Spleen (tissue), 7 donors: Measurements from ENCODE around the gene RNF148.

Experiments used
- POLR2A ChIP-seq, 3 donors: fragments of 450-650 bp; IDR thresholded peaks; one replicate each; pipeline ENCODE4 v1.5.1; 2017; ENCODE audit warnings: antibody characterized with exemption in 3 of 3, mild to moderate bottlenecking in 1 of 3
- TF ChIP-seq, protein P1 (sequence below), 11 experiments: fragments of 200-600 bp in 7 of 11; fragments of 450-650 bp in 4 of 11; sonication (generic) in 4 of 11; IDR thresholded peaks in 8 of 11; conservative IDR thresholded peaks in 3 of 11; 1 replicate in 7 of 11; 2 replicates in 4 of 11; pipeline versions ENCODE4 v1.4.0 to v1.8.0; 2016 to 2021; ENCODE audit warnings: antibody characterized with exemption in 11 of 11, inconsistent platforms in 4 of 11, mild to moderate bottlenecking in 1 of 11
- donor health status: DM: no; HTN: no; CAD: no; lungs with moderate emphysema.
- donor health status: DM: no; HTN: no; CAD: no.
- donor health status: DM: no; HTN: no; CAD: no.

DNA sequence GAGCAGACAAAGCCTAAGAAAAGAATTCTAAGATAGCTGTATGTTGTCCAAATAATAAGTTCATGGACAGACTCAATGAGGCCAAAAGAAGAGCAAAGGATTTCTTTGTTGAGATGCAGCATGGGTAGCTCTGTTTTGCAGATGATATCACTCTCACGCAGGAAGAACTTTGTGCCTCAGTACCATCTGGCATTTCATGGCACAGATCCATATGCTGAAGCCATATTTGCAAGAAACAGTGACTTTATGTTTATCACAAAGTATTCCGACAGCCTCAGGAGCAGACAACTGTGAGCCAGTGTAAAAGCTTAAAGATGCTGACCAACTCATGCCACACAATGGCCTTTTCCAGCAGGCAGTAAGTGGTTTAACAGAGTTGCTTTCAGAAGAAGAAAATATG lies 45.5 kb upstream of the RNF148 start:
- TF ChIP-seq, protein P1, sequence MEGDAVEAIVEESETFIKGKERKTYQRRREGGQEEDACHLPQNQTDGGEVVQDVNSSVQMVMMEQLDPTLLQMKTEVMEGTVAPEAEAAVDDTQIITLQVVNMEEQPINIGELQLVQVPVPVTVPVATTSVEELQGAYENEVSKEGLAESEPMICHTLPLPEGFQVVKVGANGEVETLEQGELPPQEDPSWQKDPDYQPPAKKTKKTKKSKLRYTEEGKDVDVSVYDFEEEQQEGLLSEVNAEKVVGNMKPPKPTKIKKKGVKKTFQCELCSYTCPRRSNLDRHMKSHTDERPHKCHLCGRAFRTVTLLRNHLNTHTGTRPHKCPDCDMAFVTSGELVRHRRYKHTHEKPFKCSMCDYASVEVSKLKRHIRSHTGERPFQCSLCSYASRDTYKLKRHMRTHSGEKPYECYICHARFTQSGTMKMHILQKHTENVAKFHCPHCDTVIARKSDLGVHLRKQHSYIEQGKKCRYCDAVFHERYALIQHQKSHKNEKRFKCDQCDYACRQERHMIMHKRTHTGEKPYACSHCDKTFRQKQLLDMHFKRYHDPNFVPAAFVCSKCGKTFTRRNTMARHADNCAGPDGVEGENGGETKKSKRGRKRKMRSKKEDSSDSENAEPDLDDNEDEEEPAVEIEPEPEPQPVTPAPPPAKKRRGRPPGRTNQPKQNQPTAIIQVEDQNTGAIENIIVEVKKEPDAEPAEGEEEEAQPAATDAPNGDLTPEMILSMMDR (IDR thresholded peaks at IDR 0.05 in 8 of 11, conservative IDR thresholded peaks at IDR 0.05 in 3 of 11): no peak
- TF ChIP-seq POLR2A (IDR thresholded peaks at IDR 0.05): no peak
